K562 (cell line): ENCODE data around the gene ZGLP1. TPM values are rescaled to one million over a fixed set of nuclear protein-coding genes. Genes with fewer than 3 reads are reported as not detected.
A peak's percentile ranks its signal among the peaks of the same experiment; 100 is the strongest.

ENCODE experiments used
- ARID2 ChIP-seq: fragments of 450-650 bp; IDR thresholded peaks from 2 replicates; pipeline ENCODE4 v1.6.1; 2017; ENCODE audit warnings: antibody characterized with exemption, mild to moderate bottlenecking
- CREM ChIP-seq: IDR thresholded peaks from 2 replicates; pipeline ENCODE4 v1.6.1; 2014; ENCODE audit warnings: antibody characterized with exemption, low read depth
- E2F1 ChIP-seq: sonication (generic); formaldehyde crosslinking; IDR thresholded peaks from 2 replicates; pipeline ENCODE4 v1.8.1; 2023; ENCODE audit warnings: mild to moderate bottlenecking, missing genetic modification reagents, moderate library complexity
- ETS2 ChIP-seq: IDR thresholded peaks from 2 replicates; pipeline ENCODE4 v1.6.1; 2016; ENCODE audit warnings: borderline replicate concordance, missing genetic modification characterization, mild to moderate bottlenecking, moderate library complexity, missing compliant biosample characterization; ENCODE audit not compliant: poor library complexity, severe bottlenecking
- HNRNPL ChIP-seq: fragments of 200-400 bp; formaldehyde crosslinking; IDR thresholded peaks from 2 replicates; pipeline ENCODE4 v1.6.1; 2017; ENCODE audit warnings: low read depth, mild to moderate bottlenecking, low read length
- LARP7 ChIP-seq: fragments of 450-650 bp; IDR thresholded peaks from 2 replicates; pipeline ENCODE4 v1.6.1; 2016
- NRF1 ChIP-seq, 2 experiments: fragments of 450-650 bp; IDR thresholded peaks in 1 of 2; conservative IDR thresholded peaks in 1 of 2; 2 replicates each; pipeline ENCODE4 v1.6.1; 2014; ENCODE audit warnings: mild to moderate bottlenecking in 2 of 2
- RAD21 ChIP-seq, 2 experiments: fragments of 250-450 bp in 1 of 2; fragments of 450-650 bp in 1 of 2; sonication (Bioruptor Pico) in 1 of 2; formaldehyde crosslinking in 1 of 2; IDR thresholded peaks in 1 of 2; conservative IDR thresholded peaks in 1 of 2; 2 replicates each; pipeline versions ENCODE4 v1.4.0 to v1.8.0; 2020 to 2022; ENCODE audit warnings: mild to moderate bottlenecking in 2 of 2, moderate library complexity in 1 of 2
- STAT6 ChIP-seq: sonication (generic); formaldehyde crosslinking; IDR thresholded peaks from 2 replicates; pipeline ENCODE4 v1.8.1; 2023; ENCODE audit warnings: mild to moderate bottlenecking, missing genetic modification reagents
- THRB ChIP-seq: fragments of 450-650 bp; formaldehyde crosslinking; conservative IDR thresholded peaks from 2 replicates; pipeline ENCODE4 v1.4.0; 2022; ENCODE audit warnings: mild to moderate bottlenecking, missing genetic modification characterization
- ZNF431 ChIP-seq: sonication (generic); formaldehyde crosslinking; IDR thresholded peaks from 2 replicates; pipeline ENCODE4 v1.8.0; 2022; ENCODE audit warnings: mild to moderate bottlenecking, missing genetic modification reagents
- ZNF695 ChIP-seq: fragments of 450-650 bp; formaldehyde crosslinking; IDR thresholded peaks from 2 replicates; pipeline ENCODE4 v1.4.0; 2020; ENCODE audit warnings: mild to moderate bottlenecking, moderate library complexity
- ZNF764 ChIP-seq: fragments of 250-450 bp; sonication (Bioruptor Pico); IDR thresholded peaks from 2 replicates; pipeline ENCODE4 v1.4.0; 2020; ENCODE audit warnings: low read depth, mild to moderate bottlenecking, moderate library complexity
- polyA plus RNA-seq, 8 experiments: library from polyadenylated mRNA; depleted of rRNA in 4 of 8; stranded (reverse) in 5 of 8; unstranded in 3 of 8; fragments of >200 nt; fragmentation: Nextera tagmentation in 2 of 8; fragmentation: Illumina TruSeq in 1 of 8; extraction: Ambion mirVana in 2 of 8; extraction: Trizol in 1 of 8; gene quantifications; 2 replicates each; pipeline versions ENCODE4 v1.2.1 to v1.2.3, GENCODE V29; 2011 to 2014; ENCODE audit warnings: inconsistent platforms in 1 of 8, missing spikeins in 1 of 8
- total RNA-seq, 7 experiments: library from RNA; depleted of rRNA in 6 of 7; stranded (reverse); fragments of >200 nt in 6 of 7; fragmentation: Illumina TruSeq in 2 of 7; extraction: Trizol in 2 of 7; gene quantifications; 2 replicates each; pipeline versions ENCODE4 v1.2.1 to v1.2.3, GENCODE V29; 2011 to 2021; ENCODE audit warnings: low replicate concordance in 1 of 7
- TF ChIP-seq, protein P1 (sequence below): sonication (generic); formaldehyde crosslinking; IDR thresholded peaks from 2 replicates; pipeline ENCODE4 v1.8.1; 2023; ENCODE audit warnings: mild to moderate bottlenecking, missing genetic modification reagents
- TF ChIP-seq, protein P2 (sequence below): sonication (generic); formaldehyde crosslinking; IDR thresholded peaks from 2 replicates; pipeline ENCODE4 v1.9.0; 2022; ENCODE audit warnings: mild to moderate bottlenecking, missing genetic modification reagents
- TF ChIP-seq, protein P3 (sequence below): fragments of 450-650 bp; formaldehyde crosslinking; IDR thresholded peaks from 2 replicates; pipeline ENCODE4 v1.4.0; 2020; ENCODE audit warnings: mild to moderate bottlenecking, moderate library complexity

Gene ZGLP1
- total and polyA plus RNA-seq, 9 of the 15 experiments (the other 6 are each of a cell fraction or from before 2014, with no cell fraction given), result 0.24 to 4.5 (median 2.2) TPM

GRCh38 chr19:10269333-10270179 is 40.1 kb downstream of the ZGLP1 start (continued):
- TF ChIP-seq RAD21 (CRISPR knock-in tag; conservative IDR thresholded peaks at IDR 0.05 in 1 of 2, IDR thresholded peaks at IDR 0.05 in 1 of 2) (peak; percentile 98 to 99), E2F1 (CRISPR knock-in tag) (peak; percentile 70; the same call in 1 of the 2 replicates), ARID2 (peak; percentile 97), ZNF431 (CRISPR knock-in tag) (peak; percentile 54; the same call in 1 of the 2 replicates), LARP7 (0 out of 2 replicates have a peak, but pooled peaks have one; percentile 8), ZNF764 (no peak), STAT6 (peak; percentile 46; the same call in 1 of the 2 replicates), NRF1 (conservative IDR thresholded peaks at IDR 0.05 in 1 of 2, IDR thresholded peaks at IDR 0.05 in 1 of 2) (peak; percentile 19 to 40; a peak in 2 of 4 replicates), THRB (CRISPR knock-in tag) (no peak), HNRNPL (no peak), ZNF695 (no peak), ETS2 (tag) (no peak), CREM (peak; percentile 32; the same call in 1 of the 2 replicates)
- TF ChIP-seq, protein P1, sequence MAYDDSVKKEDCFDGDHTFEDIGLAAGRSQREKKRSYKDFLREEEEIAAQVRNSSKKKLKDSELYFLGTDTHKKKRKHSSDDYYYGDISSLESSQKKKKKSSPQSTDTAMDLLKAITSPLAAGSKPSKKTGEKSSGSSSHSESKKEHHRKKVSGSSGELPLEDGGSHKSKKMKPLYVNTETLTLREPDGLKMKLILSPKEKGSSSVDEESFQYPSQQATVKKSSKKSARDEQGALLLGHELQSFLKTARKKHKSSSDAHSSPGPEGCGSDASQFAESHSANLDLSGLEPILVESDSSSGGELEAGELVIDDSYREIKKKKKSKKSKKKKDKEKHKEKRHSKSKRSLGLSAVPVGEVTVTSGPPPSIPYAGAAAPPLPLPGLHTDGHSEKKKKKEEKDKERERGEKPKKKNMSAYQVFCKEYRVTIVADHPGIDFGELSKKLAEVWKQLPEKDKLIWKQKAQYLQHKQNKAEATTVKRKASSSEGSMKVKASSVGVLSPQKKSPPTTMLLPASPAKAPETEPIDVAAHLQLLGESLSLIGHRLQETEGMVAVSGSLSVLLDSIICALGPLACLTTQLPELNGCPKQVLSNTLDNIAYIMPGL (CRISPR knock-in tag), result 0 out of 2 replicates have a peak, but pooled peaks have one; percentile 40
- TF ChIP-seq, protein P2, sequence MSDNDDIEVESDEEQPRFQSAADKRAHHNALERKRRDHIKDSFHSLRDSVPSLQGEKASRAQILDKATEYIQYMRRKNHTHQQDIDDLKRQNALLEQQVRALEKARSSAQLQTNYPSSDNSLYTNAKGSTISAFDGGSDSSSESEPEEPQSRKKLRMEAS (CRISPR knock-in tag), result peak; percentile 65
- TF ChIP-seq, protein P3, sequence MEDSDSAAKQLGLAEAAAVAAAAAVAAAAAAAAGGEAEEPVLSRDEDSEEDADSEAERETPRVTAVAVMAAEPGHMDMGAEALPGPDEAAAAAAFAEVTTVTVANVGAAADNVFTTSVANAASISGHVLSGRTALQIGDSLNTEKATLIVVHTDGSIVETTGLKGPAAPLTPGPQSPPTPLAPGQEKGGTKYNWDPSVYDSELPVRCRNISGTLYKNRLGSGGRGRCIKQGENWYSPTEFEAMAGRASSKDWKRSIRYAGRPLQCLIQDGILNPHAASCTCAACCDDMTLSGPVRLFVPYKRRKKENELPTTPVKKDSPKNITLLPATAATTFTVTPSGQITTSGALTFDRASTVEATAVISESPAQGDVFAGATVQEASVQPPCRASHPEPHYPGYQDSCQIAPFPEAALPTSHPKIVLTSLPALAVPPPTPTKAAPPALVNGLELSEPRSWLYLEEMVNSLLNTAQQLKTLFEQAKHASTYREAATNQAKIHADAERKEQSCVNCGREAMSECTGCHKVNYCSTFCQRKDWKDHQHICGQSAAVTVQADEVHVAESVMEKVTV (CRISPR knock-in tag), result peak; percentile 95
